ENCODE measurements around the gene GBP1.

DNA sequence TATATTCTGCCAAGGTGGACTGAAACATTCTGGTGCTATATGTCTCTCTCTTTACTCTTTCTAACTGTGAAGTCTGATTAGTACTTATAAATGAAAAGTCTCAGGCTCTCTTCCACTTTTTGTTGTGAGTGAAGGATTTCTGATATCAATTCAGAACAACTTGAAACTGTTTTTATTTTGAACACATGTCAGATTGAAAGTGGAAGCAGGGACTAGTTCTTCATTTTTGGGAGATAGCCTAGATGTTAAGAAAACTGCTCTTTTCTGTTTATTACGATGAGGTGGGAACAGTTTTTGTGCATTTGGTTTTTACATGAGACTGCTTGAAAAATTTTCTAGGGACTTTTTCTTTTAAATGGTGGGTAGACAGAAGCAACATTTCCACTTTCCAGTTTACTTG lies 27.8 kb downstream of the GBP1 start:
- no peak for TF ChIP-seq CTCF (IDR thresholded peaks at IDR 0.05; ENCODE audit: extremely low read depth in 1 of 2, insufficient read depth in 1 of 2, low read depth in 1 of 2, low read length in 2 of 2)
- TF ChIP-seq MAX (IDR thresholded peaks at IDR 0.05; ENCODE audit: insufficient read depth, insufficient read length), result no peak
- TF ChIP-seq POLR2AphosphoS5 (IDR thresholded peaks at IDR 0.05; ENCODE audit: insufficient read depth, low read depth, low read length), result no peak
- TF ChIP-seq POLR2A (IDR thresholded peaks at IDR 0.05; ENCODE audit: low read depth, low read length), result no peak
- no peak for TF ChIP-seq EZH2 (IDR thresholded peaks at IDR 0.05; ENCODE audit: borderline replicate concordance, low read depth, low read length, severe bottlenecking)
- TF ChIP-seq GATA2 (IDR thresholded peaks at IDR 0.05; ENCODE audit: insufficient read depth, insufficient read length, low read depth, low read length), result no peak
- TF ChIP-seq JUN (IDR thresholded peaks at IDR 0.05; ENCODE audit: borderline replicate concordance, insufficient read depth, insufficient read length, low read depth), result no peak

All from endothelial cell of umbilical vein (primary cell).